ENCODE data around the gene SLC1A2. TPM values are rescaled to one million over a fixed set of nuclear protein-coding genes. Genes with fewer than 3 reads are reported as not detected.
A peak's percentile ranks its signal among the peaks of the same experiment; 100 is the strongest.

Gene SLC1A2
- total and polyA plus RNA-seq, 7 experiments from 2014 or later = 0.13 to 0.69 (median 0.24) TPM; not detected in 4

- Mint-ChIP-seq H3K27me3 (no peaks in the 10 kb centered on the region), H3K4me3 (no peak overlapping the region), H3K36me3 (peaks cover 28 to 96% (median 90%) of the 10 kb centered on the region in 5 donors), H3K4me1 (peaks cover 35 to 85% (median 80%) of the 10 kb centered on the region in 7 donors), H3K9me3 (peaks cover 3 to 37% (median 7%) of the 10 kb centered on the region in 11 donors), H3K27ac (peak overlapping the region in 8 of 9 donors; percentile 8 to 98 (median 66))
- Histone ChIP-seq H3K27ac (ENCODE audit: low read depth, low read length) (no peak overlapping the region), H3K27me3 (ENCODE audit: control insufficient read depth in 2 of 2, insufficient read depth in 2 of 2, low read length in 2 of 2) (no peaks in the 10 kb centered on the region), H3K4me1 (ENCODE audit: control insufficient read depth in 2 of 2, insufficient read depth in 2 of 2, low read length in 2 of 2) (peaks cover 32 to 36% of the 10 kb centered on the region in 2 donors), H3K36me3 (ENCODE audit: control insufficient read depth in 2 of 3, insufficient read depth in 3 of 3, low read length in 3 of 3) (peaks cover 22 to 59% (median 22%) of the 10 kb centered on the region in 3 experiments), H3K4me3 (ENCODE audit: low read length) (no peak overlapping the region), H3K9me3 (ENCODE audit: control insufficient read depth in 2 of 3, low read length in 3 of 3) (peaks cover 0 to 6% (median 0%) of the 10 kb centered on the region in 3 experiments)
- DNase-seq = no peak
- CTCF ChIA-PET = no interaction called here
- peak; percentile 6 for ATAC-seq
- intact Hi-C loops (cut with micrococcal nuclease) = no loop called here
- POLR2A ChIA-PET = interaction anchor here (0.6 to 0.7 kb wide), 2 partner anchors 71 to 89 kb away, joined by 3 to 4 read pairs; no protein-coding TSS in a partner anchor
Measured at GRCh38 chr11:35211952-35212351, 207.4 kb downstream of the SLC1A2 start.

- peaks cover 16 to 63% (median 26%) of the 10 kb centered on the region in 3 experiments for H3K36me3 ChIP-seq (ENCODE audit: control insufficient read depth in 2 of 3, insufficient read depth in 3 of 3, low read length in 3 of 3)
- no peak overlapping the region for H3K4me3 Mint-ChIP-seq
- H3K4me1 ChIP-seq (ENCODE audit: control insufficient read depth in 2 of 2, insufficient read depth in 2 of 2, low read length in 2 of 2) = peaks cover 23 to 27% of the 10 kb centered on the region in 2 donors
- CTCF ChIA-PET = no interaction called here
- peaks cover 33 to 97% (median 91%) of the 10 kb centered on the region in 5 donors for H3K36me3 Mint-ChIP-seq
- H3K27me3 ChIP-seq (ENCODE audit: control insufficient read depth in 2 of 2, insufficient read depth in 2 of 2, low read length in 2 of 2) = no peaks in the 10 kb centered on the region
- DNase-seq = no peak
- no peak for ATAC-seq
- H3K27ac Mint-ChIP-seq = peak overlapping the region in 8 of 9 donors; percentile 2 to 98 (median 60)
- H3K27me3 Mint-ChIP-seq = no peaks in the 10 kb centered on the region
- intact Hi-C loops (cut with micrococcal nuclease) = no loop called here
- no peak overlapping the region for H3K4me3 ChIP-seq (ENCODE audit: low read length)
- no peak overlapping the region for H3K27ac ChIP-seq (ENCODE audit: low read depth, low read length)
- H3K9me3 Mint-ChIP-seq = peaks cover 3 to 37% (median 7%) of the 10 kb centered on the region in 11 donors
- POLR2A ChIA-PET = interaction anchor here (4.1 kb wide), 1 partner anchor 12 kb away, joined by 12 read pairs; no protein-coding TSS in a partner anchor
- peaks cover 28 to 84% (median 79%) of the 10 kb centered on the region in 7 donors for H3K4me1 Mint-ChIP-seq
- peaks cover 0 to 6% (median 0%) of the 10 kb centered on the region in 3 experiments for H3K9me3 ChIP-seq (ENCODE audit: control insufficient read depth in 2 of 3, low read length in 3 of 3)
Measured at GRCh38 chr11:35210876-35211546, 208.3 kb downstream of the SLC1A2 start.

- Histone ChIP-seq H3K4me1 (ENCODE audit: control insufficient read depth in 2 of 2, insufficient read depth in 2 of 2, low read length in 2 of 2) (peaks cover 5 to 8% of the 10 kb centered on the region in 2 donors), H3K4me3 (ENCODE audit: low read length) (no peak overlapping the region), H3K27ac (ENCODE audit: low read depth, low read length) (no peak overlapping the region), H3K36me3 (ENCODE audit: control insufficient read depth in 2 of 3, insufficient read depth in 3 of 3, low read length in 3 of 3) (peaks cover 20 to 73% (median 35%) of the 10 kb centered on the region in 3 experiments), H3K27me3 (ENCODE audit: control insufficient read depth in 2 of 2, insufficient read depth in 2 of 2, low read length in 2 of 2) (no peaks in the 10 kb centered on the region), H3K9me3 (ENCODE audit: control insufficient read depth in 2 of 3, low read length in 3 of 3) (peaks cover 0 to 6% (median 0%) of the 10 kb centered on the region in 3 experiments)
- H3K4me3 Mint-ChIP-seq = no peak overlapping the region
- H3K9me3 Mint-ChIP-seq = peaks cover 3 to 37% (median 11%) of the 10 kb centered on the region in 11 donors
- H3K27me3 Mint-ChIP-seq = no peaks in the 10 kb centered on the region
- ChIA-PET POLR2A (interaction anchor here (1.3 to 4.1 kb wide), 2 partner anchors 10 to 19 kb away, joined by 3 to 12 read pairs; no protein-coding TSS in a partner anchor), CTCF (no interaction called here)
- intact Hi-C loops (cut with micrococcal nuclease) = loop anchor here in 1 of 2 donors (1.0 kb wide), 1 partner anchor 9 kb away; no protein-coding TSS in a partner anchor
- DNase-seq = no peak
- H3K4me1 Mint-ChIP-seq = peaks cover 10 to 82% (median 77%) of the 10 kb centered on the region in 7 donors
- no peak for ATAC-seq
- peaks cover 46 to 96% (median 91%) of the 10 kb centered on the region in 5 donors for H3K36me3 Mint-ChIP-seq
- H3K27ac Mint-ChIP-seq = peak overlapping the region in 6 of 9 donors; percentile 18 to 84 (median 62)
Measured at GRCh38 chr11:35208795-35209194, 210.6 kb downstream of the SLC1A2 start.

- H3K4me3 ChIP-seq (ENCODE audit: low read length) = no peak overlapping the region
- Mint-ChIP-seq H3K27me3 (no peaks in the 10 kb centered on the region), H3K4me3 (peak overlapping the region in 1 of 10 donors; percentile 1), H3K36me3 (peaks cover 46 to 94% (median 88%) of the 10 kb centered on the region in 5 donors), H3K27ac (peak overlapping the region; percentile 20 to 84 (median 40)), H3K4me1 (peaks cover 9 to 78% (median 74%) of the 10 kb centered on the region in 7 donors), H3K9me3 (peaks cover 3 to 37% (median 11%) of the 10 kb centered on the region in 11 donors)
- peaks cover 0 to 6% (median 0%) of the 10 kb centered on the region in 3 experiments for H3K9me3 ChIP-seq (ENCODE audit: control insufficient read depth in 2 of 3, low read length in 3 of 3)
- ATAC-seq = no peak
- ChIA-PET CTCF (interaction anchor here (0.6 kb wide), 1 partner anchor 45 kb away, joined by 4 read pairs; no protein-coding TSS in a partner anchor), POLR2A (interaction anchor here (4.1 kb wide), 1 partner anchor 9 kb away, joined by 12 read pairs; no protein-coding TSS in a partner anchor)
- H3K27me3 ChIP-seq (ENCODE audit: control insufficient read depth in 2 of 2, insufficient read depth in 2 of 2, low read length in 2 of 2) = no peaks in the 10 kb centered on the region
- H3K36me3 ChIP-seq (ENCODE audit: control insufficient read depth in 2 of 3, insufficient read depth in 3 of 3, low read length in 3 of 3) = peaks cover 24 to 81% (median 35%) of the 10 kb centered on the region in 3 experiments
- H3K27ac ChIP-seq (ENCODE audit: low read depth, low read length) = no peak overlapping the region
- no peak for DNase-seq
- H3K4me1 ChIP-seq (ENCODE audit: control insufficient read depth in 2 of 2, insufficient read depth in 2 of 2, low read length in 2 of 2) = peaks cover 0 to 2% of the 10 kb centered on the region in 2 donors
- intact Hi-C loops (cut with micrococcal nuclease) = no loop called here
Measured at GRCh38 chr11:35207471-35208403, 211.6 kb downstream of the SLC1A2 start.

- Mint-ChIP-seq H3K4me1 (peaks cover 6 to 78% (median 75%) of the 10 kb centered on the region in 7 donors), H3K9me3 (peaks cover 3 to 37% (median 11%) of the 10 kb centered on the region in 11 donors), H3K27ac (peak overlapping the region in 7 of 9 donors; percentile 21 to 88 (median 69)), H3K4me3 (peak overlapping the region in 1 of 10 donors; percentile 7), H3K36me3 (peaks cover 51 to 99% (median 93%) of the 10 kb centered on the region in 5 donors), H3K27me3 (no peaks in the 10 kb centered on the region)
- peaks cover 0 to 6% (median 0%) of the 10 kb centered on the region in 3 experiments for H3K9me3 ChIP-seq (ENCODE audit: control insufficient read depth in 2 of 3, low read length in 3 of 3)
- intact Hi-C loops (cut with micrococcal nuclease) = no loop called here
- peaks cover 32 to 85% (median 35%) of the 10 kb centered on the region in 3 experiments for H3K36me3 ChIP-seq (ENCODE audit: control insufficient read depth in 2 of 3, insufficient read depth in 3 of 3, low read length in 3 of 3)
- ChIA-PET POLR2A (no interaction called here), CTCF (no interaction called here)
- DNase-seq (no peak), ATAC-seq (no peak)
- no peak overlapping the region for H3K4me3 ChIP-seq (ENCODE audit: low read length)
- H3K4me1 ChIP-seq (ENCODE audit: control insufficient read depth in 2 of 2, insufficient read depth in 2 of 2, low read length in 2 of 2) = peaks cover 5 to 9% of the 10 kb centered on the region in 2 donors
- no peaks in the 10 kb centered on the region for H3K27me3 ChIP-seq (ENCODE audit: control insufficient read depth in 2 of 2, insufficient read depth in 2 of 2, low read length in 2 of 2)
- no peak overlapping the region for H3K27ac ChIP-seq (ENCODE audit: low read depth, low read length)
Measured at GRCh38 chr11:35206616-35207015, 212.7 kb downstream of the SLC1A2 start.

- H3K9me3 ChIP-seq (ENCODE audit: control insufficient read depth in 2 of 3, low read length in 3 of 3) = peaks cover 0 to 5% (median 0%) of the 10 kb centered on the region in 3 experiments
- Mint-ChIP-seq H3K36me3 (peaks cover 62 to 99% (median 93%) of the 10 kb centered on the region in 5 donors), H3K27me3 (no peaks in the 10 kb centered on the region), H3K4me1 (peaks cover 8 to 83% (median 78%) of the 10 kb centered on the region in 7 donors), H3K9me3 (peaks cover 2 to 22% (median 5%) of the 10 kb centered on the region in 11 donors), H3K27ac (peak overlapping the region in 8 of 9 donors; percentile 49 to 84 (median 80)), H3K4me3 (peak overlapping the region in 2 of 10 donors; percentile 12 to 29)
- peaks cover 5 to 15% of the 10 kb centered on the region in 2 donors for H3K4me1 ChIP-seq (ENCODE audit: control insufficient read depth in 2 of 2, insufficient read depth in 2 of 2, low read length in 2 of 2)
- ChIA-PET CTCF (interaction anchor here (1.2 kb wide), 1 partner anchor 13 kb away, joined by 3 read pairs; no protein-coding TSS in a partner anchor), POLR2A (interaction anchor here (1.0 to 2.0 kb wide), 3 partner anchors 14 to 126 kb away, joined by 3 to 6 read pairs (median 4); no protein-coding TSS in a partner anchor)
- intact Hi-C loops (cut with micrococcal nuclease) = no loop called here
- H3K27ac ChIP-seq (ENCODE audit: low read depth, low read length) = no peak overlapping the region
- DNase-seq (no peak), ATAC-seq (no peak)
- H3K27me3 ChIP-seq (ENCODE audit: control insufficient read depth in 2 of 2, insufficient read depth in 2 of 2, low read length in 2 of 2) = no peaks in the 10 kb centered on the region
- H3K36me3 ChIP-seq (ENCODE audit: control insufficient read depth in 2 of 3, insufficient read depth in 3 of 3, low read length in 3 of 3) = peaks cover 26 to 86% (median 43%) of the 10 kb centered on the region in 3 experiments
- H3K4me3 ChIP-seq (ENCODE audit: low read length) = no peak overlapping the region
Measured at GRCh38 chr11:35204614-35205013, 214.7 kb downstream of the SLC1A2 start.
